HepG2 (cell line): ENCODE measurements around the gene UBE2M. TPM values are rescaled to one million over a fixed set of nuclear protein-coding genes. Genes with fewer than 3 reads are reported as not detected.

Experiments used
- AGO2 ChIP-seq: fragments of 200-400 bp; formaldehyde crosslinking; optimal IDR thresholded peaks from 2 replicates; pipeline ENCODE3; 2017; ENCODE audit warnings: mild to moderate bottlenecking, low read depth, low read length, moderate library complexity
- ARID4A ChIP-seq: sonication (generic); formaldehyde crosslinking; IDR thresholded peaks from 2 replicates; pipeline ENCODE4 v1.5.0; 2020; ENCODE audit warnings: mild to moderate bottlenecking, missing genetic modification reagents, borderline replicate concordance
- DRAP1 ChIP-seq: IDR thresholded peaks from 2 replicates; pipeline ENCODE4 v1.6.1; 2016; ENCODE audit warnings: missing genetic modification reagents, missing compliant biosample characterization
- GATA4 ChIP-seq: sonication (generic); IDR thresholded peaks from 2 replicates; pipeline ENCODE4 v1.6.1; 2016; ENCODE audit warnings: antibody characterized with exemption, low read depth, borderline replicate concordance
- GPN1 ChIP-seq: sonication (generic); formaldehyde crosslinking; IDR thresholded peaks from 2 replicates; pipeline ENCODE4 v1.5.1; 2020; ENCODE audit warnings: missing genetic modification reagents, borderline replicate concordance
- HNF4G ChIP-seq, 2 experiments: sonication (generic) in 1 of 2; formaldehyde crosslinking in 1 of 2; IDR thresholded peaks; 2 replicates each; pipeline versions ENCODE4 v1.4.0 to v1.6.1; 2011 to 2020; ENCODE audit warnings: borderline replicate concordance in 2 of 2, low read depth in 2 of 2, mild to moderate bottlenecking in 2 of 2, low read length in 1 of 2, missing genetic modification reagents in 1 of 2, moderate library complexity in 1 of 2
- NR2C2 ChIP-seq: sonication (generic); formaldehyde crosslinking; IDR thresholded peaks from 2 replicates; pipeline ENCODE4 v1.4.0; 2020; ENCODE audit warnings: missing genetic modification reagents, mild to moderate bottlenecking, moderate library complexity, borderline replicate concordance
- PHF8 ChIP-seq: sonication (generic); formaldehyde crosslinking; IDR thresholded peaks from 2 replicates; pipeline ENCODE4 v1.5.0; 2020; ENCODE audit warnings: missing genetic modification reagents
- POGK ChIP-seq: sonication (generic); formaldehyde crosslinking; conservative IDR thresholded peaks from 2 replicates; pipeline ENCODE4 v1.8.0; 2022; ENCODE audit warnings: mild to moderate bottlenecking, moderate library complexity, missing genetic modification reagents
- RCOR2 ChIP-seq: IDR thresholded peaks from 2 replicates; pipeline ENCODE4 v1.6.1; 2016; ENCODE audit warnings: missing biosample characterization, missing genetic modification reagents
- SCMH1 ChIP-seq: sonication (generic); formaldehyde crosslinking; IDR thresholded peaks from 2 replicates; pipeline ENCODE4 v1.9.0; 2021; ENCODE audit warnings: missing genetic modification reagents, mild to moderate bottlenecking, borderline replicate concordance
- SNAPC5 ChIP-seq: sonication (generic); formaldehyde crosslinking; IDR thresholded peaks from 2 replicates; pipeline ENCODE4 v1.8.1; 2023; ENCODE audit warnings: mild to moderate bottlenecking, missing genetic modification reagents, borderline replicate concordance
- SP1 ChIP-seq, 2 experiments: fragments of 450-650 bp in 1 of 2; sonication (generic) in 1 of 2; formaldehyde crosslinking in 1 of 2; IDR thresholded peaks; 2 replicates each; pipeline versions ENCODE4 v1.4.0 to v1.6.1; 2016 to 2020; ENCODE audit warnings: missing genetic modification reagents in 1 of 2
- THAP9 ChIP-seq: sonication (generic); formaldehyde crosslinking; IDR thresholded peaks from 2 replicates; pipeline ENCODE4; 2020; ENCODE audit warnings: missing genetic modification reagents, mild to moderate bottlenecking, borderline replicate concordance
- ZBTB7B ChIP-seq: sonication (generic); formaldehyde crosslinking; IDR thresholded peaks from 2 replicates; pipeline ENCODE4 v1.4.0; 2020; ENCODE audit warnings: missing genetic modification reagents
- ZMYM4 ChIP-seq: sonication (generic); formaldehyde crosslinking; IDR thresholded peaks from 2 replicates; pipeline ENCODE4 v1.8.1; 2023; ENCODE audit warnings: mild to moderate bottlenecking, missing genetic modification reagents
- ZNF292 ChIP-seq: sonication (generic); formaldehyde crosslinking; IDR thresholded peaks from 2 replicates; pipeline ENCODE4 v1.8.1; 2022; ENCODE audit warnings: mild to moderate bottlenecking, low read depth, missing genetic modification reagents, borderline replicate concordance
- ZNF558 ChIP-seq: sonication (generic); formaldehyde crosslinking; IDR thresholded peaks from 2 replicates; pipeline ENCODE4 v1.9.0; 2022; ENCODE audit warnings: mild to moderate bottlenecking, missing genetic modification reagents, borderline replicate concordance
- polyA plus RNA-seq, 8 experiments: library from polyadenylated mRNA; depleted of rRNA in 3 of 8; stranded (reverse) in 7 of 8; unstranded in 1 of 8; fragments of >200 nt; fragmentation: Illumina TruSeq in 4 of 8; extraction: Trizol in 4 of 8; gene quantifications; 2 replicates each; pipeline versions ENCODE4 v1.2.1 to v1.2.3, GENCODE V29; 2011 to 2016; ENCODE audit warnings: low read depth in 4 of 8, missing spikeins in 1 of 8, mixed read lengths in 1 of 8; ENCODE audit not compliant: insufficient read depth in 1 of 8
- total RNA-seq, 5 experiments: library from RNA; depleted of rRNA; stranded (reverse); fragments of >200 nt; fragmentation: Illumina TruSeq; extraction: Trizol; gene quantifications; 2 replicates each; pipeline ENCODE4 v1.2.3, GENCODE V29; 2016; ENCODE audit warnings: low read depth in 1 of 5

The UBE2M gene
- total and polyA plus RNA-seq, 2 of the 13 experiments (the other 11 are each of a cell fraction or from before 2014, with no cell fraction given) = 36.2 to 50.3 TPM

GRCh38 chr19:58558623-58559274, 338 bp upstream of the UBE2M start (continued):
- no peak for TF ChIP-seq SCMH1
- TF ChIP-seq RCOR2 = no peak
- peak; percentile 93 for TF ChIP-seq NR2C2 (CRISPR knock-in tag)
- TF ChIP-seq SP1 (IDR thresholded peaks at IDR 0.05) = no peak
- peak; percentile 41; the same call in 1 of the 2 replicates for TF ChIP-seq SP1 (CRISPR knock-in tag; IDR thresholded peaks at IDR 0.05)
- 0 out of 2 replicates have a peak, but pooled peaks have one; percentile 51 for TF ChIP-seq ZMYM4
- TF ChIP-seq PHF8 (CRISPR knock-in tag) = peak; percentile 93
- TF ChIP-seq POGK (CRISPR knock-in tag) = peak; percentile 35; the same call in 1 of the 2 replicates
- peak; percentile 96 for TF ChIP-seq AGO2
- TF ChIP-seq GPN1 (CRISPR knock-in tag) = no peak
- TF ChIP-seq GATA4 = 0 out of 2 replicates have a peak, but pooled peaks have one; percentile 10
- TF ChIP-seq ZBTB7B (CRISPR knock-in tag) = 0 out of 2 replicates have a peak, but pooled peaks have one; percentile 7
- TF ChIP-seq HNF4G (IDR thresholded peaks at IDR 0.05; ENCODE audit: borderline replicate concordance, low read depth, low read length) = peak; percentile 71; the same call in 1 of the 2 replicates
- TF ChIP-seq HNF4G (CRISPR knock-in tag; IDR thresholded peaks at IDR 0.05; ENCODE audit: borderline replicate concordance, low read depth) = no peak
- TF ChIP-seq ARID4A = peak; percentile 64; the same call in 1 of the 2 replicates
- TF ChIP-seq ZNF292 (CRISPR knock-in tag) = no peak
- TF ChIP-seq DRAP1 = no peak; the same call in 1 of the 2 replicates
- peak; percentile 88; the same call in 1 of the 2 replicates for TF ChIP-seq THAP9 (CRISPR knock-in tag)
- 0 out of 2 replicates have a peak, but pooled peaks have one; percentile 0 for TF ChIP-seq SNAPC5 (CRISPR knock-in tag)
- TF ChIP-seq ZNF558 (CRISPR knock-in tag) = 0 out of 2 replicates have a peak, but pooled peaks have one; percentile 81
